ENCODE measurements around the gene TMEM53. TPM values are rescaled to one million over a fixed set of nuclear protein-coding genes. Genes with fewer than 3 reads are reported as not detected.

Gene TMEM53
- total and polyA plus RNA-seq, 12 donors: 7.2 to 47.4 (median 12.6) TPM

DNA sequence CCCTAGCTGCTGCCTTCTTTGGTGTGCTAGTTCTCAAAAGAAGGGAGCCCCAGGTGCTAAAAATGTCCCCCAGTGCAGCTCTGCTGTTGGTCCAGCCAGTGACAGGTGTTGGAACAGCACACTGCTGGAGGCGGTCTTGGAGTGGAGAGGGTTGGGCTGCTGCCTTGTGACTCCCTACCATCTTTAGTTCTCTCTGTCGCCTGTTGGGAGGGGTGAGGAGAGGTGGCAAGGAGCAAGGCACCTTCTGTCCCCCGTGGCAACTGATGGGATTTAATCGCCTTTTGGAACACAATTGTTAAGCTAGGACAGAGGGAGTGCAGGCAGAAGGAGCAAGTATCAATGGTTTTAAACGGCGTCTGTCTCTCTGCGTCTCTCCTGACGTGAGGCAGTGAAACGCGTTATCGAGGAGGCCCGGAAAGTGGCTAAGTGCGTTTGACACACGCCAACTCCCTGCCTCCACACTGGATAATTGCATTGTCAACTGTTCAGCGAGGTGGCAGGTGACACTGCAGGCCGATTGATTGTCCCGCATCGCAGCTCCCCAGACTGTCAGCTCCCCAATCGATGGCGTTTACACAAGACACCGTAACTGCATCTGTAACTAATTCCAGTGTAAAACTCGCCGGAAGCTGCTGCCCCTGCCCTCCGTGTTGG is 34.0 kb downstream of the TMEM53 start:
- peaks cover 0 to 90% of the 10 kb centered on the region in 2 donors for H3K36me3 ChIP-seq (replicated peaks in 1 of 2)
- WGBS, 4 donors: 90 to 92% (median 91%) methylated on average over 23 to 24 of the region's 24 CpGs

DNA sequence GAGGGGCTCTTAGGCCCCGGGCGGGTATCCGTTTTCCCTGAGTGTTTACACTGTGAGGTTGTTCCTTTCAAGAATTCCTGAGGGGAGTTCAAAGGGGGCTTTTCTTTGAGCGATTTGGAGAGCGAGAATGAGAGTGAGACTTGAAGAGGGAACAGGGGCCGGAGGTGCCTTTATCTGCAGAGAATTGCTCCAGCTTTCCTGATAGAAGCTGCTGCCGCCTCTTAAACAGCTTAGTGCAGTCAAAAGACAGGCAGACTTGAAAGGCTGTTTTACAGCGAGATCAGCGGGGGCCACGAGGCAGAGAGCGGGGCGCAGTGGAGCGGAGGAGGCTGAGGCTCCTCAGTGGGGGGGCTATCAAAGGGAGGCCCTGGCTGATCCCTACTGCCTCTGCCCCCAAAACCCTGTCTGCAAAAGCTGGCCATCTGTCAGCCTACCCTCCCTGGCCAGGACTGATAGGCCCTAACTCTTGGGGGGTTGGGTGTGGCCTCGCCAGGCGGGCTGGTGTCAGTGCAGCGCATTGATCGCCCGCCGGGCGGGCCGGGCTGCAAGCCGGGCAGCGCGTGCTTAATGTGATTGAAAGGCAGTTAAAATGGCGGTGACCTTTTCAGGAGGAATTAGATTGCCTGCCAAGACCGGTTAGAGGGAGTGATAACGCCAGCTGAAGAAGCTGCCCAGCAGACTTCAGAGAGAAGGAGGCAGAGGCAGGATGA is 36.4 kb downstream of the TMEM53 start:
- H3K9me3 ChIP-seq (replicated peaks in 1 of 3): no peaks in the 10 kb centered on the region
- peak in 1 of 2 donors; percentile 30 for TF ChIP-seq POLR2A (IDR thresholded peaks at IDR 0.05)
- TF ChIP-seq, protein P1, sequence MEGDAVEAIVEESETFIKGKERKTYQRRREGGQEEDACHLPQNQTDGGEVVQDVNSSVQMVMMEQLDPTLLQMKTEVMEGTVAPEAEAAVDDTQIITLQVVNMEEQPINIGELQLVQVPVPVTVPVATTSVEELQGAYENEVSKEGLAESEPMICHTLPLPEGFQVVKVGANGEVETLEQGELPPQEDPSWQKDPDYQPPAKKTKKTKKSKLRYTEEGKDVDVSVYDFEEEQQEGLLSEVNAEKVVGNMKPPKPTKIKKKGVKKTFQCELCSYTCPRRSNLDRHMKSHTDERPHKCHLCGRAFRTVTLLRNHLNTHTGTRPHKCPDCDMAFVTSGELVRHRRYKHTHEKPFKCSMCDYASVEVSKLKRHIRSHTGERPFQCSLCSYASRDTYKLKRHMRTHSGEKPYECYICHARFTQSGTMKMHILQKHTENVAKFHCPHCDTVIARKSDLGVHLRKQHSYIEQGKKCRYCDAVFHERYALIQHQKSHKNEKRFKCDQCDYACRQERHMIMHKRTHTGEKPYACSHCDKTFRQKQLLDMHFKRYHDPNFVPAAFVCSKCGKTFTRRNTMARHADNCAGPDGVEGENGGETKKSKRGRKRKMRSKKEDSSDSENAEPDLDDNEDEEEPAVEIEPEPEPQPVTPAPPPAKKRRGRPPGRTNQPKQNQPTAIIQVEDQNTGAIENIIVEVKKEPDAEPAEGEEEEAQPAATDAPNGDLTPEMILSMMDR (IDR thresholded peaks at IDR 0.05): no peak
- peak overlapping the region in 2 of 5 donors; percentile 0 to 57 for H3K27ac ChIP-seq
- intact Hi-C loops (cut with DNase I): no loop called here
- H3K27me3 ChIP-seq: no peaks in the 10 kb centered on the region
- WGBS, 4 donors: 67 to 84% (median 72%) methylated on average over 19 to 27 of the region's 27 CpGs
- no peak overlapping the region for H3K4me3 ChIP-seq
- DNase-seq: peak in 5 of 7 donors; percentile 49 to 76 (median 61)
- peaks cover 7 to 63% of the 10 kb centered on the region in 2 donors for H3K4me1 ChIP-seq (replicated peaks in 1 of 2)
- peaks cover 0 to 89% of the 10 kb centered on the region in 2 donors for H3K36me3 ChIP-seq (replicated peaks in 1 of 2)

More for the DNA sequence above, 34.0 kb downstream of the TMEM53 start:
- intact Hi-C loops (cut with DNase I): no loop called here
- peaks cover 15 to 59% of the 10 kb centered on the region in 2 donors for H3K4me1 ChIP-seq (replicated peaks in 1 of 2)
- no peak overlapping the region for H3K27ac ChIP-seq
- H3K4me3 ChIP-seq: no peak overlapping the region
- no peaks in the 10 kb centered on the region for H3K27me3 ChIP-seq
- TF ChIP-seq, protein P1 (IDR thresholded peaks at IDR 0.05): no peak
- no peak for TF ChIP-seq POLR2A (IDR thresholded peaks at IDR 0.05)
- DNase-seq: no peak
- H3K9me3 ChIP-seq (replicated peaks in 1 of 3): no peaks in the 10 kb centered on the region

DNA sequence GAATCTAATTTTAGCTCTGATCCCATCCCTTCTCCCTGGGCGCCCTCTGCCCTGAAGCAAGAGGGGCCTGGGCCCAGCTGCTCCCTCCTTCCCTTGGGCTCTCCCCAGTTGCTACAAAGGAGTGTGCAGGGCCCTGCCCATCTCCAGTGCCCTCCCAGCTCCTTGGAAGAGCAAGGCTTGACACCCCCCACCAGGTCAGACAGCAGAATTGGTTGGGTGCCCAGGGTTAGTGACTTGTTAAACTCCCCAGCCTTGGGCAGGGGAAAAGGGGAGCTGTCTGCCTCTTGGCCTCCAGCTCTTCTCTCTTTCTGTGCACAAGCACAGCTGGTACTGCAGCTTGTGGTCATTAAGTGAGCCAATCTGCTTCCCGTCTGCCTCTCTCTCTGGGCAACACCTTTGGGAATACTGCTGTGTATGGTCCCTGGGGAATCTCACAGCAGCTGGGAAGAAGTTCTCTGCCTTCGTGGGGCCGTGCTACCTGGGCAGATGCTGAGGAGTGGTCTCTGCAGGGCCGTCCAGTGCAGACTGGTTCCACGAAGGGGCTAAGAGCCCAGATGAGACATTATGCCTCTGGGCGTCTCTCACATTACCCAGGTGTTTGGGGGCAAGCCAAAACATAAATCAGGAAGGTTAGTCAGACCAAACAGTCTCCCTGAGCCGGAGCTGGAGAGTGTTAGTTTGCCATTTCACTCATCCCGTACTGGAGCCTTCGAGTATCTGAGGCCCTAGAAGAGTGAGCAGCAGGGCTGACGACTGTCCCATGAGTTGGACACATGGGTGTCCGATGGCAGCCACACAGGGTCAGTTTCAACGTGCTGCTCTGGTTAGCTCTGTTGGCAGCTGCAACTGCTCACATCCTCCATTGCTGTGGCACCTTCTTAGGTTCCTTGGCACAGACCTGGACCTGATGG is 37.3 kb downstream of the TMEM53 start:
- peaks cover 10 to 61% of the 10 kb centered on the region in 2 donors for H3K4me1 ChIP-seq (replicated peaks in 1 of 2)
- H3K27ac ChIP-seq: peak overlapping the region in 1 of 5 donors; percentile 57
- peaks cover 0 to 79% of the 10 kb centered on the region in 2 donors for H3K36me3 ChIP-seq (replicated peaks in 1 of 2)
- DNase-seq: no peak
- TF ChIP-seq, protein P1 (IDR thresholded peaks at IDR 0.05): no peak
- no peak for TF ChIP-seq POLR2A (IDR thresholded peaks at IDR 0.05)
- intact Hi-C loops (cut with DNase I): no loop called here
- H3K4me3 ChIP-seq: no peak overlapping the region
- no peaks in the 10 kb centered on the region for H3K27me3 ChIP-seq
- no peaks in the 10 kb centered on the region for H3K9me3 ChIP-seq (replicated peaks in 1 of 3)
- 50 to 71% (median 69%) methylated on average over 3 to 13 of the region's 13 CpGs for WGBS, 4 donors
